Measurements from ENCODE around the gene TNS1.

DNA sequence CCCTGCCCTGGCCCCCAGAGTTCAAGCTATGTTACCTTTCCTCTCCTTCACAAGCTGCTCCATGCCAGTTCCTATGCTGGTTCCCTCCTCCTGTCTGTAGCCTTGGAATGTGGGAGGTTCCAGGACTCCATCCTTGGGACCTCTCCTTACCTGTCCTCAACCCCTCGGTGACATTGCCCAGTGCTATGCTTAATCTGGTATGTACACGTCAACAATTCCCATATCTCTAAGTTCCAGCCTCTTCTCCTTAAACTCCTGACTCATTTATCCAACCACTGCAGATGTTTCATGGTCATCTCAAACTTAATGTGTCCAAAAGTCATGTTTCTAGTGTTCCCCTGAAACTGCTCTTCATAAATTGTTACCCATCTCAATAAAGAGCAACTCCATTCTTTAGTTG, 160.8 kb downstream of the TNS1 start:
- no peak for TF ChIP-seq EZH2 (IDR thresholded peaks at IDR 0.05; ENCODE audit: borderline replicate concordance, insufficient read depth, low read depth, low read length, poor library complexity, severe bottlenecking)
- TF ChIP-seq, protein P1, sequence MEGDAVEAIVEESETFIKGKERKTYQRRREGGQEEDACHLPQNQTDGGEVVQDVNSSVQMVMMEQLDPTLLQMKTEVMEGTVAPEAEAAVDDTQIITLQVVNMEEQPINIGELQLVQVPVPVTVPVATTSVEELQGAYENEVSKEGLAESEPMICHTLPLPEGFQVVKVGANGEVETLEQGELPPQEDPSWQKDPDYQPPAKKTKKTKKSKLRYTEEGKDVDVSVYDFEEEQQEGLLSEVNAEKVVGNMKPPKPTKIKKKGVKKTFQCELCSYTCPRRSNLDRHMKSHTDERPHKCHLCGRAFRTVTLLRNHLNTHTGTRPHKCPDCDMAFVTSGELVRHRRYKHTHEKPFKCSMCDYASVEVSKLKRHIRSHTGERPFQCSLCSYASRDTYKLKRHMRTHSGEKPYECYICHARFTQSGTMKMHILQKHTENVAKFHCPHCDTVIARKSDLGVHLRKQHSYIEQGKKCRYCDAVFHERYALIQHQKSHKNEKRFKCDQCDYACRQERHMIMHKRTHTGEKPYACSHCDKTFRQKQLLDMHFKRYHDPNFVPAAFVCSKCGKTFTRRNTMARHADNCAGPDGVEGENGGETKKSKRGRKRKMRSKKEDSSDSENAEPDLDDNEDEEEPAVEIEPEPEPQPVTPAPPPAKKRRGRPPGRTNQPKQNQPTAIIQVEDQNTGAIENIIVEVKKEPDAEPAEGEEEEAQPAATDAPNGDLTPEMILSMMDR (IDR thresholded peaks at IDR 0.05): no peak

Measured in B cell (primary cell).